T-helper 2 cell treated with Interferon-gamma antibody and Interleukin-4, amounts not matched to agents 100 ng/mL and 5 ng/mL, for 36 hours (primary cell): Measurements from ENCODE around the gene DBN1. TPM values are rescaled to one million over a fixed set of nuclear protein-coding genes. Genes with fewer than 3 reads are reported as not detected.
"Not testable (repeated sequence)": the region's sequence is repeated elsewhere in the genome, so short reads cannot be mapped to it uniquely, and the experiment has no call there.

Experiments
- intact Hi-C: fragments of 100-400 bp; cut with micrococcal nuclease; formaldehyde crosslinking; loops from one replicate; pipeline ENCODE4 v1.15.1; 2023
- total RNA-seq: library from RNA; stranded (reverse); gene quantifications from 2 replicates; pipeline ENCODE4 v1.2.3, GENCODE V29; 2022

The DBN1 gene
- total RNA-seq, 1 donor from 2014 or later: 9.0 TPM

GRCh38 chr5:177419046-177419445 lies 54.4 kb downstream of the DBN1 start:
- intact Hi-C loops: no loop called here

GRCh38 chr5:177417081-177417480 lies 56.4 kb downstream of the DBN1 start:
- intact Hi-C loops: not testable (repeated sequence)

DNA sequence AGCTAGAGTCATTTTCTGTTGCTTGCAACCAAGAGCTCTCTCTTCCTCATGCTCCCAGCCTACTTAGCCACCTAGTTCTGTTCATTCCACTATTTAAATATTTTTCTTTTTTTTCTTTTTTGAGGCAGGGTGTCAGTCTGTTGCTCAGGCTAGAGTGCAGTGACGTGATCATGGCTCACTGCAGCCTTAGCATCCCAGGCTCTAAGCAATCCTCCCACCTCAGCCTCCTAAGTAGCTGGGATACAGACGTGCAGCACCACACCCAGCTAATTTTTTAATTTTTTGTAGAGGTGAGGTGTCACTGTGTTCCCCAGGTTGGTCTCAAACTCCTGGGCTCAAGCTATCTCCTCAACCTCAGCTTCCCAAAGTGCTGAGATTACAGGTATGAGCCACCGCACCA lies 59.0 kb downstream of the DBN1 start:
- intact Hi-C loops: no loop called here

GRCh38 chr5:177412603-177413233 lies 60.7 kb downstream of the DBN1 start:
- intact Hi-C loops: no loop called here

DNA sequence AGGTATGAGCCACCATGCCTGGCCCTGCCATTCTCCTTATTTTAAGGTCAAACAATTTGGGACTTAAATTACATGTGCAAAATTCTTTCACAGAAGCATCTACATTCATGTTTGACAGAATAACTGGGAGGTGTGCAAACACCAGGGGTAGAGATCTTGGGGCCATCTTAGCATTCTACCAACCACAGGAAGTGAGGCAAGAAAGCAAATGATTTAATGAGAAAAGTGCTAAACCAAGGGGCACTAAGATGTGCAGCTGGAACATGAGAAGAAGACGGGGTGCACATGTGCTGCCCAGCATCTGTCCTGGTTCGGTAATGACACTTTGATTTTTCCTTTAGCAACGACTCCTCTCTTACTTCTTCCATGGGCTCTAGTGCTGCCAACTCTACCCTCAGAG lies 62.9 kb downstream of the DBN1 start:
- intact Hi-C loops: no loop called here

GRCh38 chr5:177409043-177409801 lies 64.2 kb downstream of the DBN1 start, which contains the start of gene F12:
Gene F12, minus strand, starts transcription at chr5:177409564. Its CDS starts 37 bp downstream, at chr5:177409527.
- intact Hi-C loops: no loop called here

Other genes with a start within 250 kb of the DBN1 start
- 38.6 and 42.3 TPM in 2 replicates for gene RAB24, start 169.9 kb downstream of the DBN1 start, total RNA-seq
- 189 TPM in 2 replicates for gene PRELID1, start 169.8 kb downstream of the DBN1 start, total RNA-seq
- 49.7 and 52.2 TPM in 2 replicates for gene MXD3, start 161.7 kb downstream of the DBN1 start, total RNA-seq
- gene LMAN2, start 122.0 kb downstream of the DBN1 start, total RNA-seq: 140 and 153 TPM in 2 replicates
- 101 and 105 TPM in 2 replicates for gene RGS14, start 115.7 kb downstream of the DBN1 start, total RNA-seq
- gene SLC34A1, start 89.2 kb downstream of the DBN1 start, total RNA-seq: 0.07 and 0.11 TPM in 2 replicates
- gene PFN3, start 73.0 kb downstream of the DBN1 start, total RNA-seq: not detected in 2 replicates
- gene F12, start 64.1 kb downstream of the DBN1 start, total RNA-seq: 1.2 and 1.9 TPM in 2 replicates
- 232 and 239 TPM in 2 replicates for gene GRK6, start 47.0 kb downstream of the DBN1 start, total RNA-seq
- gene PRR7, start 26.8 kb downstream of the DBN1 start, total RNA-seq: 6.0 and 7.4 TPM in 2 replicates
- gene PDLIM7, start 24.0 kb upstream of the DBN1 start, total RNA-seq: 43.7 and 48.3 TPM in 2 replicates
- 5.3 and 5.4 TPM in 2 replicates for gene DOK3, start 36.2 kb upstream of the DBN1 start, total RNA-seq
- 116 and 120 TPM in 2 replicates for gene DDX41, start 43.3 kb upstream of the DBN1 start, total RNA-seq
- gene FAM193B, start 80.9 kb upstream of the DBN1 start, total RNA-seq: 86.7 and 91.1 TPM in 2 replicates
- gene TMED9, start 118.6 kb upstream of the DBN1 start, total RNA-seq: 144 and 146 TPM in 2 replicates
- 22.4 and 25.0 TPM in 2 replicates for gene B4GALT7, start 126.5 kb upstream of the DBN1 start, total RNA-seq